NCI-H1092 treated with DMSO at 0.1 percent for 48 hours (cell line): ENCODE measurements around the gene RIT2.
A peak's percentile ranks its signal among the peaks of the same experiment; 100 is the strongest.

Source experiments
- DNase-seq: peaks from one replicate; lab custom pipeline; 2025; lab: John Stamatoyannopoulos, UW

Gene RIT2

GRCh38 chr18:43010611-43011010, 104.9 kb downstream of the RIT2 start:
- DNase-seq, result no peak

GRCh38 chr18:43009674-43010073, 105.8 kb downstream of the RIT2 start:
- no peak for DNase-seq

- DNase-seq, result no peak
Measured at GRCh38 chr18:43007365-43007764, 108.1 kb downstream of the RIT2 start.

GRCh38 chr18:43004421-43004820, 111.1 kb downstream of the RIT2 start:
- no peak for DNase-seq

GRCh38 chr18:43001821-43002220, 113.7 kb downstream of the RIT2 start:
- no peak for DNase-seq

- no peak for DNase-seq
Measured at GRCh38 chr18:42996824-42997223, 118.7 kb downstream of the RIT2 start.

GRCh38 chr18:42980426-42980825, 135.1 kb downstream of the RIT2 start:
- no peak for DNase-seq

GRCh38 chr18:42977982-42978637, 137.4 kb downstream of the RIT2 start:
- DNase-seq, result peak; percentile 99

- peak; percentile 38 for DNase-seq
Measured at GRCh38 chr18:42976869-42977590, 138.5 kb downstream of the RIT2 start.

- no peak for DNase-seq
Measured at GRCh38 chr18:42969366-42969765, 146.1 kb downstream of the RIT2 start.

GRCh38 chr18:42961298-42961697, 154.2 kb downstream of the RIT2 start:
- no peak for DNase-seq

GRCh38 chr18:42959528-42959927, 156.0 kb downstream of the RIT2 start:
- DNase-seq, result no peak

- DNase-seq, result no peak
Measured at GRCh38 chr18:42958353-42958752, 157.1 kb downstream of the RIT2 start.

- DNase-seq, result no peak
Measured at GRCh38 chr18:42956287-42956686, 159.2 kb downstream of the RIT2 start.

GRCh38 chr18:42954887-42955286, 160.6 kb downstream of the RIT2 start:
- DNase-seq, result no peak

- no peak for DNase-seq
Measured at GRCh38 chr18:42953306-42953705, 162.2 kb downstream of the RIT2 start.

- no peak for DNase-seq
Measured at GRCh38 chr18:42950732-42951131, 164.8 kb downstream of the RIT2 start.

GRCh38 chr18:42948831-42949230, 166.7 kb downstream of the RIT2 start:
- no peak for DNase-seq

GRCh38 chr18:42941860-42942259, 173.6 kb downstream of the RIT2 start:
- no peak for DNase-seq

GRCh38 chr18:42941021-42941420, 174.5 kb downstream of the RIT2 start:
- DNase-seq, result no peak

GRCh38 chr18:42937436-42937835, 178.0 kb downstream of the RIT2 start:
- no peak for DNase-seq

GRCh38 chr18:42936289-42936688, 179.2 kb downstream of the RIT2 start:
- no peak for DNase-seq

GRCh38 chr18:42931491-42931890, 184.0 kb downstream of the RIT2 start:
- DNase-seq, result no peak

- no peak for DNase-seq
Measured at GRCh38 chr18:42929857-42930256, 185.6 kb downstream of the RIT2 start.
